Prostate gland (tissue), 2 donors: ENCODE measurements around the gene SNPH.

Source experiments
- POLR2AphosphoS5 ChIP-seq: sonication (generic); formaldehyde crosslinking; IDR thresholded peaks from one replicate; pipeline ENCODE4 v1.6.1; 2017; ENCODE audit warnings: antibody characterized with exemption
- TF ChIP-seq, protein P1 (sequence below), 4 experiments: fragments of 200-600 bp in 2 of 4; fragments of 450-650 bp in 2 of 4; sonication (generic) in 2 of 4; IDR thresholded peaks; 1 replicate in 3 of 4; 2 replicates in 1 of 4; pipeline ENCODE4 v1.5.1; 2016 to 2019; ENCODE audit warnings: antibody characterized with exemption in 4 of 4, mild to moderate bottlenecking in 2 of 4, moderate library complexity in 2 of 4

DNA sequence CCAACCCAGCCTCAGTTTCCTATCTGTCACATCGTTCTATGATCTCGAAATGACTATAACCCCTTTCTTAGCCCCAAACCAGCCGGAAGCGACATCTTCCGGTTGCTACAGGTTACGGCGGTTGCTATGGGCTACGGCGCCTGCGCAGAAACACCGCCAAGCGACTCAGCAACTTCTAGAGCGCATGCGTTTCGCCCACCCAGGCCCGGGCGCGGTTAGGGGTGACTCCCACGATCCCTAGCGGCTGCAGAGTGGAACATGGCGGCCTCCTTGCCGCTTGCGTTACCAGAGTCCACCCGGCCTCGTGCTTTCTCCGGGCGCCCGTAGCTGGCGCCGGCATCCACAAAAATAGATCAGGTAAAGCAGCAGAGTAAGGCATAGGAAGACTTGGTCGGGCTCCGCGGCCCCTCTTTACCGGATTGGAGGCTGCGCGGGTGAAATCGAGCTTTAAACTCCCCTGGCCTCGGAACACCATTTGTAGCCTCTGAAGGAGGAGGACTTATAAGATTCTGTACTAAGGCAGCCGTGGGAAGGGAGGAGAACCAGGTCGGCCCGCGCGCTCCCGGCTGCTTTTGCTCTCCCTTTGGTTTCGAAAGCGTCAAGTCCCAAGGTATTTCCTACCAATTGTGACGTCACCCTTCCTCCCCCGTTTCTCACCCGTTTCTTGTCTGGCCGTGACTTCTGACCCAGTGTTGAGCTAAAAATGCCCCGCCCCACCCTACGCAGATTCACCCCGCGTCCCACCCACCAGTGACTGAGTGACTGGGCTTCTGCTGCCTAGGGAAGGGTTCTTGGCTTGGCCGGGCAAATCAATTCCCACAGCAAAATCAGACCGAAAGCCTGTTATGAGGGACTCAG is 59.3 kb downstream of the SNPH start:
- TF ChIP-seq POLR2AphosphoS5 = peak; percentile 97
- TF ChIP-seq, protein P1, sequence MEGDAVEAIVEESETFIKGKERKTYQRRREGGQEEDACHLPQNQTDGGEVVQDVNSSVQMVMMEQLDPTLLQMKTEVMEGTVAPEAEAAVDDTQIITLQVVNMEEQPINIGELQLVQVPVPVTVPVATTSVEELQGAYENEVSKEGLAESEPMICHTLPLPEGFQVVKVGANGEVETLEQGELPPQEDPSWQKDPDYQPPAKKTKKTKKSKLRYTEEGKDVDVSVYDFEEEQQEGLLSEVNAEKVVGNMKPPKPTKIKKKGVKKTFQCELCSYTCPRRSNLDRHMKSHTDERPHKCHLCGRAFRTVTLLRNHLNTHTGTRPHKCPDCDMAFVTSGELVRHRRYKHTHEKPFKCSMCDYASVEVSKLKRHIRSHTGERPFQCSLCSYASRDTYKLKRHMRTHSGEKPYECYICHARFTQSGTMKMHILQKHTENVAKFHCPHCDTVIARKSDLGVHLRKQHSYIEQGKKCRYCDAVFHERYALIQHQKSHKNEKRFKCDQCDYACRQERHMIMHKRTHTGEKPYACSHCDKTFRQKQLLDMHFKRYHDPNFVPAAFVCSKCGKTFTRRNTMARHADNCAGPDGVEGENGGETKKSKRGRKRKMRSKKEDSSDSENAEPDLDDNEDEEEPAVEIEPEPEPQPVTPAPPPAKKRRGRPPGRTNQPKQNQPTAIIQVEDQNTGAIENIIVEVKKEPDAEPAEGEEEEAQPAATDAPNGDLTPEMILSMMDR (IDR thresholded peaks at IDR 0.05) = peak in 2 of 4 experiments; percentile 52 to 62
